Progenitor cell of endocrine pancreas (in vitro differentiated cells): ENCODE measurements around the gene SLC20A1. TPM values are rescaled to one million over a fixed set of nuclear protein-coding genes. Genes with fewer than 3 reads are reported as not detected.
"Not testable (repeated sequence)": the region's sequence is repeated elsewhere in the genome, so short reads cannot be mapped to it uniquely, and the experiment has no call there.

ENCODE experiments used
- DNase-seq: peaks from one replicate; pipeline ENCODE4 v3.0.0; 2021; ENCODE audit warnings: low spot score; ENCODE audit not compliant: unreplicated experiment
- H3K27ac Mint-ChIP-seq: 2 replicates; pipeline ENCODE4 v1.8.0; 2021; ENCODE audit warnings: mild to moderate bottlenecking, moderate library complexity, mixed read lengths
- H3K27me3 Mint-ChIP-seq: 2 replicates; pipeline ENCODE4 v1.8.0; 2021; ENCODE audit warnings: mixed read lengths
- H3K36me3 Mint-ChIP-seq: 2 replicates; pipeline ENCODE4 v1.8.0; 2022; ENCODE audit warnings: mixed read lengths; ENCODE audit not compliant: insufficient read depth
- H3K4me1 Mint-ChIP-seq: 2 replicates; pipeline ENCODE4 v1.8.0; 2021; ENCODE audit warnings: low read depth, mixed read lengths
- H3K4me3 Mint-ChIP-seq: 2 replicates; pipeline ENCODE4 v1.8.0; 2021; ENCODE audit warnings: low read depth, mild to moderate bottlenecking, moderate library complexity, mixed read lengths
- H3K9me3 Mint-ChIP-seq: 2 replicates; pipeline ENCODE4 v1.8.0; 2021; ENCODE audit warnings: low read depth, mixed read lengths
- total RNA-seq: library from RNA; stranded (reverse); gene quantifications from 2 replicates; pipeline ENCODE4 v1.2.1, GENCODE V29; 2021
- TF ChIP-seq, protein P1 (sequence below): fragments of 200-600 bp; sonication (generic); IDR thresholded peaks from one replicate; pipeline ENCODE4 v1.5.0; 2021; ENCODE audit warnings: antibody characterized with exemption, mild to moderate bottlenecking; ENCODE audit not compliant: unreplicated experiment

SLC20A1 gene
- total RNA-seq, 1 donor from 2014 or later, result 56.0 TPM

DNA sequence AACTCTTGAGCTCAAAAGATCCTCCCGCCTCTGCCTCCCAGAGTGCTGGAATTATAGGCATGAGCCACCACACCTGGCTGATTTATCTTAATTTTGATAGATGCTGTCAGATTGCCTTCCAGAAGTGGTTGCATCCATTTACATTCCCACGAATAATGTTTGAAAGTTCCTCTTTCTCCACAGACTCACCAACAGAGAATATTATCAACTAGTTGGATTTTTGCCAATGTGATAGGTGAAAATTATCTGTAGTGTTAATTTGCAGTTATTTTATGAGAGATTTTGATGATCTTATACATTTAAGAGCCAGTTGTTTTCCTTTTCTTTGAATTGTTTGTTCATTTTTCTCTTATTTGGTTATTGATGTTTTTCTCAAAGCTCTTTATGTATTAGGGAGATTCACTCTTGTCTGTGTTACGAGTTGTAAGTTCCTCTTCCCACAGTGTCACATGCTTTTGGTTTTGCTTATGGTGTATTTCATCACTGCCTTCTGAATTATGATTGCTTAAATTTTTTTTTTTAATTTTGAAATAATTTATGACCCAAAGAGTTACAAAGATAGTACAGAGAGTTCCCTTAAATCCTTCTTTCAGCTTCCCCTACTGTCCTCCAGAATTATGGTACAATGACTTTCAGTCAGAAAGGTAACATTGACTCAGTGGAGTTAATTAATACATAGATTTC lies 54.4 kb downstream of the SLC20A1 start:
- H3K27ac Mint-ChIP-seq, result no peak overlapping the region
- H3K4me3 Mint-ChIP-seq, result no peak overlapping the region
- DNase-seq, result no peak
- no peaks in the 10 kb centered on the region for H3K9me3 Mint-ChIP-seq
- TF ChIP-seq, protein P1, sequence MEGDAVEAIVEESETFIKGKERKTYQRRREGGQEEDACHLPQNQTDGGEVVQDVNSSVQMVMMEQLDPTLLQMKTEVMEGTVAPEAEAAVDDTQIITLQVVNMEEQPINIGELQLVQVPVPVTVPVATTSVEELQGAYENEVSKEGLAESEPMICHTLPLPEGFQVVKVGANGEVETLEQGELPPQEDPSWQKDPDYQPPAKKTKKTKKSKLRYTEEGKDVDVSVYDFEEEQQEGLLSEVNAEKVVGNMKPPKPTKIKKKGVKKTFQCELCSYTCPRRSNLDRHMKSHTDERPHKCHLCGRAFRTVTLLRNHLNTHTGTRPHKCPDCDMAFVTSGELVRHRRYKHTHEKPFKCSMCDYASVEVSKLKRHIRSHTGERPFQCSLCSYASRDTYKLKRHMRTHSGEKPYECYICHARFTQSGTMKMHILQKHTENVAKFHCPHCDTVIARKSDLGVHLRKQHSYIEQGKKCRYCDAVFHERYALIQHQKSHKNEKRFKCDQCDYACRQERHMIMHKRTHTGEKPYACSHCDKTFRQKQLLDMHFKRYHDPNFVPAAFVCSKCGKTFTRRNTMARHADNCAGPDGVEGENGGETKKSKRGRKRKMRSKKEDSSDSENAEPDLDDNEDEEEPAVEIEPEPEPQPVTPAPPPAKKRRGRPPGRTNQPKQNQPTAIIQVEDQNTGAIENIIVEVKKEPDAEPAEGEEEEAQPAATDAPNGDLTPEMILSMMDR, result no peak
- no peaks in the 10 kb centered on the region for H3K36me3 Mint-ChIP-seq
- peaks cover 9% of the 10 kb centered on the region for H3K27me3 Mint-ChIP-seq
- H3K4me1 Mint-ChIP-seq, result no peaks in the 10 kb centered on the region

DNA sequence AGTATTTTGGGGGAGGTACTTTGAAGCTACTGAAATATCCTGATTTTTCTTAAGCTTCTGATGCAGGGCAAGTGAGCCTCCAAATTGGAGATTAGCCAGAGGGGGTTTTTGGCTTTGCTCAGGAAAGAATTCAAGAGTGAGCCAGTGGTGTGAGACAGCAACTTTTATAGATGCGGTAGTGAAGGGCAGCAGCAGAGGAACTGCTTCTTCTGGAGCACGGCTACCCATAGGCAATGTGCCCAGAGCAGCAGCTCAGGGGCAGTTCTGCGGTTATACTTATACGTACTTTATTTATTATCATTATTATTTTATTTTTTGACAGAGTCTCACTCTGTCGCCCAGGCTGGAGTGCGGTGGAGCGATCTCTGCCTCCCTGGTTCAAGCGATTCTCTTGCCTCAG lies 55.3 kb downstream of the SLC20A1 start:
- Mint-ChIP-seq H3K4me1 (peaks cover under 1% of the 10 kb centered on the region), H3K36me3 (no peaks in the 10 kb centered on the region), H3K27me3 (peaks cover 9% of the 10 kb centered on the region), H3K9me3 (no peaks in the 10 kb centered on the region), H3K27ac (no peak overlapping the region), H3K4me3 (no peak overlapping the region)
- TF ChIP-seq, protein P1, result no peak
- DNase-seq, result no peak

DNA sequence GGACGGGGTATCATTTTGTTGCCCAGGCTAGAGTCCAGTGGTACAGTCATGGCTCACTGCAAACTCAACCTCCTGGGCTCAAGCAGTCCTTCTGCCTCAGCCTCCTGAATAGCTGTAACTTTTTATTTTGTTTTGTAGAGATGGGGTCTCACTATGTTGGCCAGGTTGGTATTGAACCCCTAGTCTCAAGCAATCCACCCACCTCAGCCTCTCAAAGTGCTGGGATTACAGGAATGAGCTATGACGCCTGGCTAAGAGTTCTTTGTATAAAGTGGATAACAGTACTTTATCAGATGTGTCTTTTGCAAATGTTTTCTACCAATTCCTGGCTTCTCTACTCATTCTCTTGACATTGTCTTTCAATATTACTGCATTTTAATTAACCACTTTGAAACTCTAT lies 57.9 kb downstream of the SLC20A1 start:
- peaks cover 13% of the 10 kb centered on the region for H3K27me3 Mint-ChIP-seq
- DNase-seq, result no peak
- H3K4me3 Mint-ChIP-seq, result no peak overlapping the region
- TF ChIP-seq, protein P1, result no peak
- H3K27ac Mint-ChIP-seq, result no peak overlapping the region
- no peaks in the 10 kb centered on the region for H3K36me3 Mint-ChIP-seq
- peaks cover 4% of the 10 kb centered on the region for H3K4me1 Mint-ChIP-seq
- no peaks in the 10 kb centered on the region for H3K9me3 Mint-ChIP-seq

DNA sequence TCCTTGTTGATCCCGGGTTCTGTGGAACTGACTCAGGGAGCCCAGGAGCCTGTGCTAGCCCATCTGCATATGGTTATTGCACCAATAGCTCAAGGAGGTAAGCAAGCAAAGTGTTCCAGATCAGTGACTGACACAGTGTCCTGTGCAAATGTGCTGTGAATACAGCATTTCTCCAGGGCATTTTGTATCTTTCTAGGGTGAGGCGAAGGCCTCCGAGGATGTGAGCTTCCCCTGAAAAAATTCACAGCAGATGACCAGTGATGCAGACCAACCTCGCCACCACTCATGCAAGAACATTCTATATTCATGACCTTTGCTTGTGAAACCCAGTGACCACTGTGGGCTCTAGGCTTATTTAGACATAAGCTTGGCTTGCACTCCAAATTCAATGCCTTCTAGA lies 59.8 kb downstream of the SLC20A1 start:
- H3K36me3 Mint-ChIP-seq, result no peaks in the 10 kb centered on the region
- peaks cover 4% of the 10 kb centered on the region for H3K4me1 Mint-ChIP-seq
- peaks cover 12% of the 10 kb centered on the region for H3K27me3 Mint-ChIP-seq
- H3K4me3 Mint-ChIP-seq, result no peak overlapping the region
- DNase-seq, result no peak
- no peaks in the 10 kb centered on the region for H3K9me3 Mint-ChIP-seq
- TF ChIP-seq, protein P1, result no peak
- H3K27ac Mint-ChIP-seq, result no peak overlapping the region

DNA sequence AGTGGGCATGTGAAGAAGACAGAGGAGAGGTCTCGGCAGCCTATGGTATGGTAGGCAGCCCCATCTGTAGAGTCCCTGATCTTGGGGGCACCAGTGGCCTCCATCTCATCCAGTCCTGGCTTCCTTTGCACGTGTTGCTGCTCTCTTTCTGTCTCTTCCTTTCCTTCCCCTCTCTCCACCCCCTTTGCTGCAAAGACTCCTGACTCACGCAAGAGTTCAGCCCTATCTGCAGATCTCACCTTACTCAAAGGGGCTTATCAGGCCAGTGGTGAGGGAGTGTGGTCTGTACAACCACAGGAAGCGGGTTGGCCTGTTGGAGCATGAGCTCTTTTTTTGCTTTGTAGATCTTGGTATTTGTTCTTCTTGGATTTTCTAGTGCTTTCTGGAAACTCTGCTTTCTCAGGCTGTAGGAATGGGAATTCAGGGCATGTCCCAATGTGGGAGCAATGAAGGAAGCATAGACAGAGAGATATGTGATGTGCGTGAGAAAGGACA lies 60.5 kb downstream of the SLC20A1 start:
- H3K27me3 Mint-ChIP-seq, result peaks cover 12% of the 10 kb centered on the region
- no peak overlapping the region for H3K27ac Mint-ChIP-seq
- H3K9me3 Mint-ChIP-seq, result no peaks in the 10 kb centered on the region
- TF ChIP-seq, protein P1, result no peak
- no peak for DNase-seq
- H3K36me3 Mint-ChIP-seq, result no peaks in the 10 kb centered on the region
- no peak overlapping the region for H3K4me3 Mint-ChIP-seq
- peaks cover 4% of the 10 kb centered on the region for H3K4me1 Mint-ChIP-seq

DNA sequence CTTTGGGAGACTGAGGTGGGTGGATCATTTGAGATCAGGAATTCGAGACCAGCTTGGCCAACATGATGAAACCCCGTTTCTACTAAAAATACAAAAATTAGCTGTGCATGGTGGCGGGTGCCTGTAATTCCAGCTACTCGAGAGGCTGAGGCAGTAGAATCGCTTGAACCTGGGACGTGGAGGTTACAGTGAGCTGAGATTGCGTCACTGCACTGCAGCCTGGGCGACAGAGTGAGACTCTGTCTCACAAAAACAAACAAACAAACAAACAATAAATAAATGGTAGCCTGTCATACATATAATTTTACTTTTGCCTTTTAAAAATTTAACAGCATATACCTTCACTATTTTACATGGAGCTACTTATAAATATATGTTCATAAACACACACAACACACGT lies 61.2 kb downstream of the SLC20A1 start:
- H3K36me3 Mint-ChIP-seq, H3K27ac Mint-ChIP-seq, H3K9me3 Mint-ChIP-seq, H3K4me1 Mint-ChIP-seq, H3K4me3 Mint-ChIP-seq, DNase-seq: not testable (repeated sequence)
- H3K27me3 Mint-ChIP-seq, result peaks cover 13% of the 10 kb centered on the region
